G401.6 (cell line): ENCODE measurements around the gene ABCD2.
"Not testable (repeated sequence)": the region's sequence is repeated elsewhere in the genome, so short reads cannot be mapped to it uniquely, and the experiment has no call there.

Source experiments
- FAIRE-seq: peaks from 2 replicates; lab custom pipeline; 2012; peaks lifted over from hg19 to GRCh38; lab: Jason Lieb, UNC

The ABCD2 gene

DNA sequence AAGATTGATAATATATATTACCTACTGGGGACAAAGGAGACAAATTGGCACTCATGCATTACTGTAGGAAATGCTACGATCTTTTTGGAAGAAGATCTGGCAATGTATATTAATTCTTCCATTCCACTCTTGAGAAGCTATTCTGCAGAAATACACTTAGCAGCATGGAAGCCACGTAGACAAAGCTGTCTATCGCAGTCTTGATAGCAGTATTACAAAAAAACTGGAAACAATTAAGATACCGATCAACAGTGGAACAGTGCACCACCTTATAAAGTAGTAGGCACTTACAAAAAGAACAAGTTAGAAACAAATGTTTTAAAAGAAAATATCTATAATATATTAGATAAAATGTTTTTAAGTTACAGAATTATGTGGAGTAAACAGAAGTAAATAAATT lies 87.2 kb downstream of the ABCD2 start:
- no peak for FAIRE-seq

DNA sequence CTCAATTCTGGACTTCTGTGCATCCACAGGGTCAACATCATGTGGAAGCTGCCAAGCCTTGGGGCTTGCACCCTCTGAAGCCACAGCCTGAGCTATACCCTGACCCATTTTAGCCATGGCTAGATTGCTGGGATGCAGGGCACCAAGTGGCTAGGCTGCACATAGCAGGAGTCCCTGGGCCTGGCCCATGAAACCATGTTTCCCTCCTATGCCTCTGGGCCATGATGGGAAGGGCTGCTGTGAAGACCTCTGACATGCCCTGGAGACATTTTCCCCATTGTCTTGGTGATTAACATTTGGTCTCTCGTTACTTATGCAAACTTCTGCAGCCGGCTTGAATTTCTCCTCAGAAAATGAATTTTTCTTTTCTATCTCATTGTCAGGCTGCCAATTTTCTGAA lies 92.6 kb downstream of the ABCD2 start:
- FAIRE-seq: no peak

DNA sequence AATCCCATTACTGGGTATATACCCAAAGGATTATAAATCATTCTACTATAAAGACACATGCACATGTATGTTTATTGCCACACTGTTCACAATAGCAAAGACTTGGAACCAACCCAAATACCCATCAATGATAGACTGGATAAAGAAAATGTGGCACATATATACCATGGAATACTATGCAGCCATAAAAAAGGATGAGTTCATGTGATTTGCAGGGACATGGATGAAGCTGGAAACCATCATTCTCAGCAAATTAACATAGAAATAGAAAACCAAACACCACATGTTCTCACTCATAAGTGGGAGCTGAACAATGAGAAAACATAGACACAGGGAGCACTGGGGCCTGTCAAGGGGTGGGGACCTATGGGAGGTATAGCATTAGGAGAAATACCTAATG lies 97.4 kb downstream of the ABCD2 start:
- not testable (repeated sequence) for FAIRE-seq

DNA sequence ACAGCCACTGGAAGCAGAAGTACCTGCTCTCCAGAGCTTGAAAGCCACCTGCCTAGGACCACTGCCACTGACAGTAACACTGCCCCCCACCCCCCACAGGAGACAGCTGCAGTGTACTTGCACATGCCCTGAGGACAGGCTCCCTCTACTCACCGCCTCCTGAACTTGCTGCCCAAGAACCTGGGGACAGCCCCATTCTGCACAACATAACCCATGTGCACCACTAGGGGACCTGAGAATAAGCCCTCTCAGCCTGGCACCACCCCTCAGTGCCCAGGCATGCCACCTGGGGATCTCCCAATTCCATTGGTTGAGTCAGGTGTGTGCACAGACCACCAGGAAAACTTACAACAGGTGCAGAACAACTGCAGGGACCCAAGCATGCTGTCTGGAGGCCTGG lies 109.6 kb downstream of the ABCD2 start:
- no peak for FAIRE-seq

DNA sequence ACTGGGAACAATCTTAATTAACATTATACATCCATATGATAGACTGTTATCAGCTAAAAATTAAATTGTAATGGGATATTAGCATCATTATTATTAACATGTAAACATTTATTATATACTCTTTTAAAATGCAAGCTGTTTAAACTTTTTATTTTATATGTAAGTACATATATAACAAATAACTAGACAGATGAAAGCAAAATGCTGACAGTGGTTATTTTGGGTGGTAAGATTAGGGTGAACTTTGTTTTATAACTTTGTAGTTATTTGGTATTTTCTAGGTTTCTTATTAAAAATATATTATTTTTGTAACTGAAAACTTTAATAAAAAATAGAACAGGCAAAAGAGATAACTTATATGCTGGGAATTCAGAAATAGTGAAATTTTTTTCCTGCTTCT lies 114.0 kb downstream of the ABCD2 start:
- no peak for FAIRE-seq

DNA sequence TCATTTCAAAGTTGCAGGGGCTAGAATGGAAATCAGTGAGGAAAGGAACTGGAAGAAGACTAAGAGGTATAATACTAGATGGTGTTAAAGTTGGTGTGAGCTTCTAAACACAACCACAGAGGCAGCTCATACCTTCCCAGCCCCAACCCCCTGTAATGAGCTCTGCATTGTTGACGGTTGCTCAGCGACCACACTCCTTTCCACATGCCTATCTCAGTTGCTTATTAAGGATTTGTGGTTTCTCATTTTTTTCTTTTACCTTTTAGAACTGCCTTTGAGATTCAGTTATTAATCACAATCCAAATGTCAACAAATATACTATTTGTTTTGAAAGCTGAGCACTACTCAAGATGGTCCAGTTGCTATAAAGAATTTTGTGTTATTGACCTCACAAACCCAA lies 114.6 kb downstream of the ABCD2 start:
- no peak for FAIRE-seq

DNA sequence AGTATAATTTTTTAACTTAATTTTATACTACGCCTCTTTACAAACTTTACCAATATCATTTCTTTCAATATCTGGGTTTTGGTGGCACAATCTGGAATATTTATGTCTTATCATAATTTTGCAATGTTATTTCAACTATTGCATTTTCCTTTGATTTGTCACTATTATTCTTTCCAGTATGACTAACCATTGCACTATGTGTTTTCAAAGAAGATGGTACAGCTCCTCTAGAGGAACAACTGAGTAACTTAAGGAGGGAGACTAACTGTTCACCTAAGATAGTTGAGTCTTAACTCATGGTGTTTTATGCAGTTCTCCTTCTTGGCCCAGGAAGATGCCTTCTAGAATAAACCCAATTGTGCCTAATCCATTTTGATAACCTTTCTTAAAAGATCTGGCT lies 116.2 kb downstream of the ABCD2 start:
- no peak for FAIRE-seq

DNA sequence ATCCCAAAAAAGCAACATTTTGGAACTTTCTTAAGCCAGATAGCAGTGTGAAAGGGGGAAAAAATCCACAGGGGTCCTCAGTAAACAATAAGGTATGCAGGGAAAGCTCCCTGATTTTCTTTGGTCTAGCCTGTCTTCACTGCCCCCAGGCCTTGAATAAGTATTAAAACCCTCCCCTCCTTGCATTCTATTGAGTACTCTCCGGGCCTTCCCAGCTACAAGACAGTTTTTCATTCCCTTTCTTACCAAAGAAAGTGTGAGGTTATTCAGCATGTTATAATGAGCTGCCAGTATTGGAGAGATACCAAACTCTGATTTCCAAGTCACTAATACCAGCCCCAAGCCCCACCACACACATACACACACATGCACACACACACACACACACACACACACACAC lies 116.9 kb downstream of the ABCD2 start:
- no peak for FAIRE-seq
